IgD-negative memory B cell (primary cell): Measurements from ENCODE around the gene COG5. TPM values are rescaled to one million over a fixed set of nuclear protein-coding genes. Genes with fewer than 3 reads are reported as not detected.

ENCODE experiments used
- H3K27ac Mint-ChIP-seq, 3 donors: one replicate each; pipeline ENCODE4 v1.8.0; 2020 to 2022; ENCODE audit warnings: mild to moderate bottlenecking in 3 of 3, mixed read lengths in 3 of 3, moderate library complexity in 1 of 3
- H3K27me3 Mint-ChIP-seq: one replicate; pipeline ENCODE4 v1.8.0; 2021; ENCODE audit warnings: mixed read lengths
- H3K36me3 Mint-ChIP-seq: one replicate; pipeline ENCODE4 v1.8.0; 2020; ENCODE audit warnings: mild to moderate bottlenecking, mixed read lengths
- H3K4me1 Mint-ChIP-seq, 3 donors: one replicate each; pipeline ENCODE4 v1.8.0; 2020 to 2022; ENCODE audit warnings: mixed read lengths in 3 of 3, mild to moderate bottlenecking in 1 of 3
- H3K4me3 Mint-ChIP-seq, 4 donors: one replicate each; pipeline ENCODE4 v1.8.0; 2020 to 2022; ENCODE audit warnings: mild to moderate bottlenecking in 4 of 4, mixed read lengths in 4 of 4, moderate library complexity in 3 of 4
- H3K9me3 Mint-ChIP-seq, 3 donors: one replicate each; pipeline ENCODE4 v1.8.0; 2020 to 2021; ENCODE audit warnings: mixed read lengths in 3 of 3, mild to moderate bottlenecking in 1 of 3
- polyA plus RNA-seq: library from polyadenylated mRNA; unstranded; fragments of 300-500 nt; fragmentation: Illumina TruSeq; gene quantifications from one replicate; pipeline ENCODE4 v1.2.3, GENCODE V29; 2021

Gene COG5
- polyA plus RNA-seq, 1 donor from 2014 or later = 27.3 TPM

- peak overlapping the region; percentile 3 to 65 (median 54) for H3K4me3 Mint-ChIP-seq
- H3K36me3 Mint-ChIP-seq = peaks cover 2% of the 10 kb centered on the region
- H3K4me1 Mint-ChIP-seq = peaks cover 34 to 53% (median 41%) of the 10 kb centered on the region in 3 donors
- no peaks in the 10 kb centered on the region for H3K27me3 Mint-ChIP-seq
- peak overlapping the region; percentile 19 to 79 (median 54) for H3K27ac Mint-ChIP-seq
- H3K9me3 Mint-ChIP-seq = no peaks in the 10 kb centered on the region
Observed at GRCh38 chr7:107173691-107174406, 389.9 kb downstream of the COG5 start.

- Mint-ChIP-seq H3K36me3 (peaks cover 2% of the 10 kb centered on the region), H3K27ac (peak overlapping the region in 1 of 3 donors; percentile 19), H3K4me1 (peaks cover 34 to 51% (median 41%) of the 10 kb centered on the region in 3 donors), H3K9me3 (no peaks in the 10 kb centered on the region), H3K27me3 (no peaks in the 10 kb centered on the region), H3K4me3 (peak overlapping the region in 3 of 4 donors; percentile 42 to 65 (median 65))
Observed at GRCh38 chr7:107173191-107173590, 390.5 kb downstream of the COG5 start.

GRCh38 chr7:107172276-107173032 is 391.3 kb downstream of the COG5 start:
- H3K36me3 Mint-ChIP-seq = peaks cover 2% of the 10 kb centered on the region
- H3K9me3 Mint-ChIP-seq = no peaks in the 10 kb centered on the region
- no peaks in the 10 kb centered on the region for H3K27me3 Mint-ChIP-seq
- peak overlapping the region in 2 of 3 donors; percentile 34 to 90 for H3K27ac Mint-ChIP-seq
- peaks cover 34 to 51% (median 43%) of the 10 kb centered on the region in 3 donors for H3K4me1 Mint-ChIP-seq
- H3K4me3 Mint-ChIP-seq = peak overlapping the region in 3 of 4 donors; percentile 19 to 34 (median 23)

DNA sequence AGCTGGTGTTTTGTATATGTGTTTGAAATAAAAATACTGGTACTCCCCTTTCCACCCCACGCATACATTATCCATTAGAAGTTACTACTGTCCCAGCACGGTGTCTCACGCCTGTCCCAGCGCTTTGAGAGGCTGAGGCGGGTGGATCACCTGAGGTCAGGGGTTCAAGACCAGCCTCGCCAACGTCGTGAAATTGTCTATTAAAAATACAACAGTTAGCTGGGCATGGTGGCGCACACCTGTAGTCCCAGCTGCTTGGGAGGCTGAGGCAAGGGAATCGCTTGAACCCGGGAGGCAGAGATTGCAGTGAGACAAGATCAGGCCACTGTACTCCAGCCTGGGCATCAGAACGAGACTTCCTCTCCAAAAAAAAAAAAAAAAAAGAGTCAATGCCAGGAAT is 392.2 kb downstream of the COG5 start:
- Mint-ChIP-seq H3K4me3 (peak overlapping the region in 3 of 4 donors; percentile 19 to 73 (median 34)), H3K36me3 (peaks cover 2% of the 10 kb centered on the region), H3K4me1 (peaks cover 31 to 47% (median 37%) of the 10 kb centered on the region in 3 donors), H3K9me3 (no peaks in the 10 kb centered on the region), H3K27ac (peak overlapping the region in 2 of 3 donors; percentile 34 to 39), H3K27me3 (no peaks in the 10 kb centered on the region)

DNA sequence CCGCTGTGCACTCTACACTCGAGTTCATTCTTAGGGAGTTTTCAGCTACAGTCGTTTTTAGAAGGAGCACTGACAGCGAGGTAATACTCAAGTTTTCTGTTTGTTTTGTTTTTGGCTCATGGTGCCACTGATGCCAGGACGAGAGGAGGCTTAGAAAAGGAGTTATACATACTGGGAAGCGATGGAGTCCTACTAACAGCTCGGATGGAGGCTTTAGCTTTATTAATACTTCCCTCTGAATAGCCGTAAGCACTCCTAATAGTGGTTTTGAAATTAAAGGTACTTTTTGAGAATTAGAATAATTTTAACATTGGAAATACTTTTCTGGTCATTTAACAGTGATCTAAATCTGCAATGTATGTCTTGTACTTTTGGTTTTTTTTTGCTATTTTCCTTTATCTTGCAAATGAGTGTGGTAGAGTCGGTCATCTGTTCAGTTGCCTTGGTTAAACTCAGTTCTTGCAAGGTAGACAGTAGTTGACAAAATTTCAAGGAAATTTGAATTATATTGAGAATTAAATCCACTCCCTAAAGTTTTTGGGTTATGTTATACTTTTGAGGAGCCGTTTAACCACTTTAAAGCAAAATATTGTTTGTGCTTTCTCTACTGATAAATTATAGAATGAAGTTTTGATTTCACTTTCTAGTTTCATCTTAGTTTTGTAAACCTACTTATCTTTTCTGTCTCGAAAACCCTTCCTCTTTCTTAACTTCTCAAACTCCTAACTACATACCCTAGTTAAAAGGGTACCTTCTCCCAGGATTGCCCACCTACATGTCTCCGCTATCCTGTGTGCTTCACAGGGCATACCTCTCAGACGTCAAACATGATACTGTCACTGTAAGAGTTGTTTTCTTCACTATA is 393.4 kb downstream of the COG5 start:
- peak overlapping the region; percentile 96 to 100 (median 98) for H3K4me3 Mint-ChIP-seq
- peak overlapping the region; percentile 94 to 100 (median 98) for H3K27ac Mint-ChIP-seq
- peaks cover 32 to 46% (median 34%) of the 10 kb centered on the region in 3 donors for H3K4me1 Mint-ChIP-seq
- H3K36me3 Mint-ChIP-seq = peaks cover 2% of the 10 kb centered on the region
- H3K9me3 Mint-ChIP-seq = no peaks in the 10 kb centered on the region
- peaks cover 1% of the 10 kb centered on the region for H3K27me3 Mint-ChIP-seq

DNA sequence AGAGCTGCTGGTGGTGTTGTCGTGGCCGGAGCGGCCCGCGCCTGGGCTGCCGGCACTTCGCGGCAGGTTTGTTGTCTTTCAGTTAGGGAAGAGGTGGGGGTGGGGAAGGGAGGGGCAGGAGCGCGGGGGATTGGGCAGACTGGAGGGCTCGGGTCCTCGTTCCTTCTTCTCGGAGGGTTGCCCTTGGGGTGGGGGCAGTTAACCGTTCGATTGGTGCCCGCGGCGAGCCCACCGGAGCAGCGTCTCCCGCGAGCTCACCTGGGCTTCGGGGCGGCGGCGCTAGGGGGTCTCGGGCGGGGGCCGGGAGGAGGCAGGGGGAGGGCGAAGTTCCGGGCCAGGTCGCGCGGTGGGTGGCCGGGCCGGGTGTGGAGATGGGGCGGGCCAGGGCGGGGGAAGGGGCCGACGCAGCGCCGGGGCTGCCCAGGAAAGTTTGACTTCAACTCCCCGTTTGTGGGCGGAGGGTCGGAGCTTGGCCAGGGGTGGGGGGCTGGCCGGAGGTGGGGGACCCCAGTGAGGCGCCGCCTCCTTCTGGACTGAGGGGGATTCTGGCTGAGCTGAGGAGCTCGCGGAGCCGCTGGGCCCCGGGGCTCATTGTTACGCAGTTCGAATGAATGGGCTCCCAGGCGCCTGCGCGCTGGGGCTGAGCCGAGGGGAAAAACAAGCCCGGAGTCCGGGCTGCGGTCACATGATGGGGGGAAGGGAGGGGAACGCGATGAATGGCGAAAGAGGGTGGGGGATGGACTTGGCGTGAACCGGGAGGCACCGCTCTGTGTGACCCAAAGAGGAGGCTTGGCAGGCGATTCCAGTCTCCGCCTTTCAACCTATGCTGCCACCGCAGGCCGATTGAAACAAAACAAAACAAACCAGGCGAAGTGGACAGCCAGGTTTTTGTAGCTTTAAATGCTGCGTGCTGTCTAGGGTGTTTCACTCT is 394.3 kb downstream of the COG5 start:
- Mint-ChIP-seq H3K27ac (peak overlapping the region; percentile 94 to 100 (median 98)), H3K9me3 (no peaks in the 10 kb centered on the region), H3K27me3 (peaks cover 4% of the 10 kb centered on the region), H3K4me1 (peaks cover 23 to 39% (median 27%) of the 10 kb centered on the region in 3 donors), H3K4me3 (peak overlapping the region; percentile 96 to 100 (median 98)), H3K36me3 (peaks cover 2% of the 10 kb centered on the region)

GRCh38 chr7:107168233-107169119 is 395.2 kb downstream of the COG5 start, which contains the start of gene HBP1:
Gene HBP1, plus strand, starts transcription at chr7:107169003. Its CDS starts 10,891 bp downstream, at chr7:107179894.
- H3K27ac Mint-ChIP-seq = peak within 1 kb of the TSS; percentile 94 to 100 (median 98)
- peaks cover 14 to 30% (median 21%) of the 10 kb centered on the region in 3 donors for H3K4me1 Mint-ChIP-seq

GRCh38 chr7:107167483-107168232 is 396.1 kb downstream of the COG5 start:
- peaks cover 4% of the 10 kb centered on the region for H3K27me3 Mint-ChIP-seq
- H3K9me3 Mint-ChIP-seq = no peaks in the 10 kb centered on the region
- peak overlapping the region; percentile 94 to 100 (median 98) for H3K4me3 Mint-ChIP-seq
- H3K27ac Mint-ChIP-seq = peak overlapping the region; percentile 94 to 100 (median 98)
- H3K4me1 Mint-ChIP-seq = peaks cover 12 to 22% (median 15%) of the 10 kb centered on the region in 3 donors
- peaks cover 2% of the 10 kb centered on the region for H3K36me3 Mint-ChIP-seq

More at GRCh38 chr7:107168233-107169119, 395.2 kb downstream of the COG5 start, which contains the start of gene HBP1:
- peaks cover 2% of the 10 kb centered on the region for H3K36me3 Mint-ChIP-seq
- no peaks in the 10 kb centered on the region for H3K9me3 Mint-ChIP-seq
- H3K27me3 Mint-ChIP-seq = peaks cover 4% of the 10 kb centered on the region
- peak within 1 kb of the TSS; percentile 96 to 100 (median 98) for H3K4me3 Mint-ChIP-seq

- peak overlapping the region; percentile 94 to 100 (median 98) for H3K27ac Mint-ChIP-seq
- peaks cover 4% of the 10 kb centered on the region for H3K27me3 Mint-ChIP-seq
- H3K9me3 Mint-ChIP-seq = no peaks in the 10 kb centered on the region
- peaks cover 9 to 20% (median 12%) of the 10 kb centered on the region in 3 donors for H3K4me1 Mint-ChIP-seq
- peaks cover 2% of the 10 kb centered on the region for H3K36me3 Mint-ChIP-seq
- peak overlapping the region in 3 of 4 donors; percentile 94 to 100 (median 98) for H3K4me3 Mint-ChIP-seq
Observed at GRCh38 chr7:107166736-107167426, 396.8 kb downstream of the COG5 start.

DNA sequence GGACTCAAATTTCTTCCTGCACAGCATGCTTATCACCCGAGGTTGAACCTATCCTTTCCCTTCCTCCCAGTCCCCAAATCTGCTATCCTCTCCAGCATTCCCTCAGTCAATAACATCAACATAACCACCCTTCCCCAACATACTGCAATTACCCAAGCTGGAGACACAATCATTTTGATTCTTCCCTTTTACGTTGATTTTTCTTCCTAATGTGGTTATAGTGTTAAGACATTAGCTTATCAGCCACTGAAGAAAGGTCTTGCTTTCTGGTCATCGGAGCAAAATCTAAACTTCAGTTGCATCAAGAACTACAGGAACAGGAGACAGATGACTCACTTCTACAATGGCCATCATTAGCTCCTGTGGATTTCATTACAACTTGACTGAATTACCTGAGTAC is 398.4 kb downstream of the COG5 start:
- Mint-ChIP-seq H3K27me3 (peaks cover 4% of the 10 kb centered on the region), H3K27ac (peak overlapping the region in 1 of 3 donors; percentile 26), H3K36me3 (peaks cover 2% of the 10 kb centered on the region), H3K4me1 (peaks cover 4 to 10% (median 7%) of the 10 kb centered on the region in 3 donors), H3K9me3 (no peaks in the 10 kb centered on the region), H3K4me3 (peak overlapping the region in 2 of 4 donors; percentile 37 to 38)

DNA sequence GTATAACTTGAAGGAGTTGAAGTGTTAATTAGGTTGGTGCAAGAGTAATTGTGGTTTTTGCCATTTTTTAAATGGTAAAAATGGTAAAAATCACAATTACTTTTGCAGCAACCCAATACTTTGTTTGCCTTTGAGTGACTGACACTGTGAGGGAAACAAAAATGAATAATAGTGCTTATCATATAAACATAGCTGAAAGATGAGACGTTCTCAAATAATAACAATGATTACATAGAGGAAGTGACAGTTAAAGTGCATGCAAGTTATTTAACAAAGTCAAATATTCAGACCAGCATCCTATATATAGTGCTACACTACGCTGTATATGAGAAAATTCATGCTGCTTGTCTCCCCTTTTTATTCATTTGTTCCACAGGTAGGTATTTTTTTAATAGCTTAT is 399.6 kb downstream of the COG5 start:
- Mint-ChIP-seq H3K4me1 (peaks cover 3 to 5% (median 4%) of the 10 kb centered on the region in 3 donors), H3K36me3 (no peaks in the 10 kb centered on the region), H3K4me3 (peak overlapping the region in 1 of 4 donors; percentile 22), H3K9me3 (no peaks in the 10 kb centered on the region), H3K27me3 (peaks cover 4% of the 10 kb centered on the region), H3K27ac (no peak overlapping the region)
